HepG2 (cell line): ENCODE results near the gene STIM1. TPM values are rescaled to one million over a fixed set of nuclear protein-coding genes. Genes with fewer than 3 reads are reported as not detected.

ENCODE experiments used
- FOXA1 ChIP-seq, 2 experiments: fragments of 450-650 bp in 1 of 2; sonication (generic) in 1 of 2; formaldehyde crosslinking in 1 of 2; IDR thresholded peaks; 2 replicates each; pipeline versions ENCODE4 v1.4.0 to v1.6.1; 2016 to 2020; ENCODE audit warnings: missing genetic modification reagents in 1 of 2
- NR2F2 ChIP-seq: IDR thresholded peaks from 2 replicates; pipeline ENCODE4 v1.6.1; 2012; ENCODE audit warnings: low read depth, inconsistent platforms, borderline replicate concordance
- PHF8 ChIP-seq: sonication (generic); formaldehyde crosslinking; IDR thresholded peaks from 2 replicates; pipeline ENCODE4 v1.5.0; 2020; ENCODE audit warnings: missing genetic modification reagents
- POLR2A ChIP-seq, 2 experiments: IDR thresholded peaks; 2 replicates each; pipeline ENCODE4 v1.6.1; 2011; ENCODE audit warnings: low read depth in 2 of 2, low read length in 2 of 2, mild to moderate bottlenecking in 1 of 2, moderate library complexity in 1 of 2; ENCODE audit not compliant: insufficient read depth in 1 of 2
- TOE1 ChIP-seq: sonication (generic); formaldehyde crosslinking; IDR thresholded peaks from 2 replicates; pipeline ENCODE4 v1.4.0; 2020; ENCODE audit warnings: mild to moderate bottlenecking, missing genetic modification reagents
- ZNF10 ChIP-seq: sonication (generic); formaldehyde crosslinking; IDR thresholded peaks from 2 replicates; pipeline ENCODE4 v1.4.0; 2020; ENCODE audit warnings: mild to moderate bottlenecking, low read depth, missing genetic modification reagents, borderline replicate concordance
- ZNF558 ChIP-seq: sonication (generic); formaldehyde crosslinking; IDR thresholded peaks from 2 replicates; pipeline ENCODE4 v1.9.0; 2022; ENCODE audit warnings: mild to moderate bottlenecking, missing genetic modification reagents, borderline replicate concordance
- ZNF652 ChIP-seq: IDR thresholded peaks from 2 replicates; pipeline ENCODE4 v1.6.1; 2016; ENCODE audit warnings: low read depth, borderline replicate concordance
- ZNF878 ChIP-seq: sonication (generic); formaldehyde crosslinking; IDR thresholded peaks from 2 replicates; pipeline ENCODE4 v1.8.1; 2023; ENCODE audit warnings: mild to moderate bottlenecking, missing genetic modification reagents, moderate library complexity
- ZSCAN21 ChIP-seq: sonication (generic); formaldehyde crosslinking; IDR thresholded peaks from 2 replicates; pipeline ENCODE4 v1.8.0; 2022; ENCODE audit warnings: mild to moderate bottlenecking, missing genetic modification reagents, moderate library complexity, borderline replicate concordance
- polyA plus RNA-seq, 8 experiments: library from polyadenylated mRNA; depleted of rRNA in 3 of 8; stranded (reverse) in 7 of 8; unstranded in 1 of 8; fragments of >200 nt; fragmentation: Illumina TruSeq in 4 of 8; extraction: Trizol in 4 of 8; gene quantifications; 2 replicates each; pipeline versions ENCODE4 v1.2.1 to v1.2.3, GENCODE V29; 2011 to 2016; ENCODE audit warnings: low read depth in 4 of 8, missing spikeins in 1 of 8, mixed read lengths in 1 of 8; ENCODE audit not compliant: insufficient read depth in 1 of 8
- total RNA-seq, 5 experiments: library from RNA; depleted of rRNA; stranded (reverse); fragments of >200 nt; fragmentation: Illumina TruSeq; extraction: Trizol; gene quantifications; 2 replicates each; pipeline ENCODE4 v1.2.3, GENCODE V29; 2016; ENCODE audit warnings: low read depth in 1 of 5
- TF ChIP-seq, protein P1 (sequence below): sonication (generic); formaldehyde crosslinking; IDR thresholded peaks from 2 replicates; pipeline ENCODE4 v1.5.1; 2020; ENCODE audit warnings: mild to moderate bottlenecking, missing genetic modification reagents, borderline replicate concordance
- TF ChIP-seq, protein P2 (sequence below): sonication (generic); formaldehyde crosslinking; IDR thresholded peaks from 2 replicates; pipeline ENCODE4 v1.4.0; 2020; ENCODE audit warnings: missing genetic modification reagents, mild to moderate bottlenecking, borderline replicate concordance
- TF ChIP-seq, protein P3 (sequence below), 2 experiments: IDR thresholded peaks; 2 replicates each; pipeline ENCODE4 v1.6.1; 2011 to 2012; ENCODE audit warnings: low read length in 2 of 2, borderline replicate concordance in 1 of 2, low read depth in 1 of 2, mild to moderate bottlenecking in 1 of 2, moderate library complexity in 1 of 2

Gene STIM1
- total and polyA plus RNA-seq, 2 of the 13 experiments (the other 11 are each of a cell fraction or from before 2014, with no cell fraction given), result 19.2 to 28.5 TPM

DNA sequence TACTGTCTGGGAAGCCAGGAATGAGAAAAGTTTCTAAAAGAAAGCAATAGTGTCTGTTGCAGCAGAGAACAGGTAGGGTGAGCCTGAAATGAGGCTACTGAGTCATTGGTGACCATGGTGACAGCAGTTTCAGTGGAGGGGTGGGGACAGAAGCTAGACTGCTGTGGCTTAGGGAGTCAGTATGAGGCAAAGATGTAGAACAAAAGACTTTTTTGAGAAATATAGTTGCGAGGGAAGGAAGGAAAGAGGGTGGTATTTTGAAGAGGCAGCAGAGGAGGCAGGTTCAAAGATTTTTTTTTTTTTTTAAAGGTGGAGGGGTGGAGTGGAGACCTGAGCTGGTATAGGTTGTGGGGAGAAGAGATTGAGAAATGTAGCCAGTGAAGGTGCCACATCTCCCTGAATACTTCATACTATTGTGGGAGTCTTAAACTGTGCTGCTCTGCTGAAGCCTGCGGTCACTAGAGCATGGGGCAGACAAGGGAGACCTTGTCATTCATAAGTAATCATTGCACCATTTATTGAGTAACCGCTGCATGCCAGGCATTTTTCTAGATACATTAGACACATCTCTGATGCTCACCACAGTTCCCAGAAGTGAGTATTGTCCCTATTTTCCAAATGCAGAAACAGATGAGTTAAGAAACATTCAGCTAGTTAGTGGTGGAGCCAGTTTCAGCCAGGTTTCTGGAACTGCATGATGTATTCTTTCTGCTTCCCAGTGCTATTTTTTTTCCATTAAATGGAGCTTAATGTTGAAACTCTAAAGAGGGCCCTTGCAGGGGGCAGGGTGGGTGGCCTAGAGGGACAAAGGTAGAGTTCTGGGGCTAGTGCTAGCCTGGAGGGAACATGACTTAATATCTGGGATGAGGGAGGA is 49.9 kb downstream of the STIM1 start (continued):
- TF ChIP-seq, protein P1, sequence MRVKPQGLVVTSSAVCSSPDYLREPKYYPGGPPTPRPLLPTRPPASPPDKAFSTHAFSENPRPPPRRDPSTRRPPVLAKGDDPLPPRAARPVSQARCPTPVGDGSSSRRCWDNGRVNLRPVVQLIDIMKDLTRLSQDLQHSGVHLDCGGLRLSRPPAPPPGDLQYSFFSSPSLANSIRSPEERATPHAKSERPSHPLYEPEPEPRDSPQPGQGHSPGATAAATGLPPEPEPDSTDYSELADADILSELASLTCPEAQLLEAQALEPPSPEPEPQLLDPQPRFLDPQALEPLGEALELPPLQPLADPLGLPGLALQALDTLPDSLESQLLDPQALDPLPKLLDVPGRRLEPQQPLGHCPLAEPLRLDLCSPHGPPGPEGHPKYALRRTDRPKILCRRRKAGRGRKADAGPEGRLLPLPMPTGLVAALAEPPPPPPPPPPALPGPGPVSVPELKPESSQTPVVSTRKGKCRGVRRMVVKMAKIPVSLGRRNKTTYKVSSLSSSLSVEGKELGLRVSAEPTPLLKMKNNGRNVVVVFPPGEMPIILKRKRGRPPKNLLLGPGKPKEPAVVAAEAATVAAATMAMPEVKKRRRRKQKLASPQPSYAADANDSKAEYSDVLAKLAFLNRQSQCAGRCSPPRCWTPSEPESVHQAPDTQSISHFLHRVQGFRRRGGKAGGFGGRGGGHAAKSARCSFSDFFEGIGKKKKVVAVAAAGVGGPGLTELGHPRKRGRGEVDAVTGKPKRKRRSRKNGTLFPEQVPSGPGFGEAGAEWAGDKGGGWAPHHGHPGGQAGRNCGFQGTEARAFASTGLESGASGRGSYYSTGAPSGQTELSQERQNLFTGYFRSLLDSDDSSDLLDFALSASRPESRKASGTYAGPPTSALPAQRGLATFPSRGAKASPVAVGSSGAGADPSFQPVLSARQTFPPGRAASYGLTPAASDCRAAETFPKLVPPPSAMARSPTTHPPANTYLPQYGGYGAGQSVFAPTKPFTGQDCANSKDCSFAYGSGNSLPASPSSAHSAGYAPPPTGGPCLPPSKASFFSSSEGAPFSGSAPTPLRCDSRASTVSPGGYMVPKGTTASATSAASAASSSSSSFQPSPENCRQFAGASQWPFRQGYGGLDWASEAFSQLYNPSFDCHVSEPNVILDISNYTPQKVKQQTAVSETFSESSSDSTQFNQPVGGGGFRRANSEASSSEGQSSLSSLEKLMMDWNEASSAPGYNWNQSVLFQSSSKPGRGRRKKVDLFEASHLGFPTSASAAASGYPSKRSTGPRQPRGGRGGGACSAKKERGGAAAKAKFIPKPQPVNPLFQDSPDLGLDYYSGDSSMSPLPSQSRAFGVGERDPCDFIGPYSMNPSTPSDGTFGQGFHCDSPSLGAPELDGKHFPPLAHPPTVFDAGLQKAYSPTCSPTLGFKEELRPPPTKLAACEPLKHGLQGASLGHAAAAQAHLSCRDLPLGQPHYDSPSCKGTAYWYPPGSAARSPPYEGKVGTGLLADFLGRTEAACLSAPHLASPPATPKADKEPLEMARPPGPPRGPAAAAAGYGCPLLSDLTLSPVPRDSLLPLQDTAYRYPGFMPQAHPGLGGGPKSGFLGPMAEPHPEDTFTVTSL (CRISPR knock-in tag), result peak; percentile 43; the same call in 1 of the 2 replicates
- TF ChIP-seq PHF8 (CRISPR knock-in tag) (peak; percentile 38; the same call in 1 of the 2 replicates), ZSCAN21 (CRISPR knock-in tag) (peak; percentile 47; the same call in 1 of the 2 replicates), ZNF652 (0 out of 2 replicates have a peak, but pooled peaks have one; percentile 21), NR2F2 (peak; percentile 83; the same call in 1 of the 2 replicates), ZNF558 (CRISPR knock-in tag) (no peak), TOE1 (CRISPR knock-in tag) (no peak), ZNF878 (CRISPR knock-in tag) (peak; percentile 63; the same call in 1 of the 2 replicates), ZNF10 (no peak), FOXA1 (IDR thresholded peaks at IDR 0.05) (no peak), FOXA1 (CRISPR knock-in tag; IDR thresholded peaks at IDR 0.05) (peak; percentile 86), POLR2A (IDR thresholded peaks at IDR 0.05; ENCODE audit: insufficient read depth in 1 of 2, low read depth in 2 of 2, low read length in 2 of 2) (peak in 1 of 2 experiments; percentile 38; a peak in 1 of 4 replicates)
- TF ChIP-seq, protein P2, sequence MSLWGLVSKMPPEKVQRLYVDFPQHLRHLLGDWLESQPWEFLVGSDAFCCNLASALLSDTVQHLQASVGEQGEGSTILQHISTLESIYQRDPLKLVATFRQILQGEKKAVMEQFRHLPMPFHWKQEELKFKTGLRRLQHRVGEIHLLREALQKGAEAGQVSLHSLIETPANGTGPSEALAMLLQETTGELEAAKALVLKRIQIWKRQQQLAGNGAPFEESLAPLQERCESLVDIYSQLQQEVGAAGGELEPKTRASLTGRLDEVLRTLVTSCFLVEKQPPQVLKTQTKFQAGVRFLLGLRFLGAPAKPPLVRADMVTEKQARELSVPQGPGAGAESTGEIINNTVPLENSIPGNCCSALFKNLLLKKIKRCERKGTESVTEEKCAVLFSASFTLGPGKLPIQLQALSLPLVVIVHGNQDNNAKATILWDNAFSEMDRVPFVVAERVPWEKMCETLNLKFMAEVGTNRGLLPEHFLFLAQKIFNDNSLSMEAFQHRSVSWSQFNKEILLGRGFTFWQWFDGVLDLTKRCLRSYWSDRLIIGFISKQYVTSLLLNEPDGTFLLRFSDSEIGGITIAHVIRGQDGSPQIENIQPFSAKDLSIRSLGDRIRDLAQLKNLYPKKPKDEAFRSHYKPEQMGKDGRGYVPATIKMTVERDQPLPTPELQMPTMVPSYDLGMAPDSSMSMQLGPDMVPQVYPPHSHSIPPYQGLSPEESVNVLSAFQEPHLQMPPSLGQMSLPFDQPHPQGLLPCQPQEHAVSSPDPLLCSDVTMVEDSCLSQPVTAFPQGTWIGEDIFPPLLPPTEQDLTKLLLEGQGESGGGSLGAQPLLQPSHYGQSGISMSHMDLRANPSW (CRISPR knock-in tag), result 0 out of 2 replicates have a peak, but pooled peaks have one; percentile 57
- TF ChIP-seq, protein P3, sequence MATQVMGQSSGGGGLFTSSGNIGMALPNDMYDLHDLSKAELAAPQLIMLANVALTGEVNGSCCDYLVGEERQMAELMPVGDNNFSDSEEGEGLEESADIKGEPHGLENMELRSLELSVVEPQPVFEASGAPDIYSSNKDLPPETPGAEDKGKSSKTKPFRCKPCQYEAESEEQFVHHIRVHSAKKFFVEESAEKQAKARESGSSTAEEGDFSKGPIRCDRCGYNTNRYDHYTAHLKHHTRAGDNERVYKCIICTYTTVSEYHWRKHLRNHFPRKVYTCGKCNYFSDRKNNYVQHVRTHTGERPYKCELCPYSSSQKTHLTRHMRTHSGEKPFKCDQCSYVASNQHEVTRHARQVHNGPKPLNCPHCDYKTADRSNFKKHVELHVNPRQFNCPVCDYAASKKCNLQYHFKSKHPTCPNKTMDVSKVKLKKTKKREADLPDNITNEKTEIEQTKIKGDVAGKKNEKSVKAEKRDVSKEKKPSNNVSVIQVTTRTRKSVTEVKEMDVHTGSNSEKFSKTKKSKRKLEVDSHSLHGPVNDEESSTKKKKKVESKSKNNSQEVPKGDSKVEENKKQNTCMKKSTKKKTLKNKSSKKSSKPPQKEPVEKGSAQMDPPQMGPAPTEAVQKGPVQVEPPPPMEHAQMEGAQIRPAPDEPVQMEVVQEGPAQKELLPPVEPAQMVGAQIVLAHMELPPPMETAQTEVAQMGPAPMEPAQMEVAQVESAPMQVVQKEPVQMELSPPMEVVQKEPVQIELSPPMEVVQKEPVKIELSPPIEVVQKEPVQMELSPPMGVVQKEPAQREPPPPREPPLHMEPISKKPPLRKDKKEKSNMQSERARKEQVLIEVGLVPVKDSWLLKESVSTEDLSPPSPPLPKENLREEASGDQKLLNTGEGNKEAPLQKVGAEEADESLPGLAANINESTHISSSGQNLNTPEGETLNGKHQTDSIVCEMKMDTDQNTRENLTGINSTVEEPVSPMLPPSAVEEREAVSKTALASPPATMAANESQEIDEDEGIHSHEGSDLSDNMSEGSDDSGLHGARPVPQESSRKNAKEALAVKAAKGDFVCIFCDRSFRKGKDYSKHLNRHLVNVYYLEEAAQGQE (IDR thresholded peaks at IDR 0.05; ENCODE audit: borderline replicate concordance in 1 of 2, low read depth in 1 of 2, low read length in 2 of 2), result peak in 1 of 2 experiments; percentile 50; a peak in 1 of 4 replicates
